B cell (primary cell): Measurements from ENCODE around the gene BCL11A. TPM values are rescaled to one million over a fixed set of nuclear protein-coding genes. Genes with fewer than 3 reads are reported as not detected.

Experiments
- ATAC-seq: fragments of 200-7000 bp; cut with Tn5 transposase; one replicate; pipeline ENCODE4 v1.10.0; 2021; ENCODE audit warnings: low read depth, mild to moderate bottlenecking, moderate number of reproducible peaks, moderate library complexity
- CTCF ChIA-PET: fragments of 350-600 bp; sonication (Branson Sonifier 250); formaldehyde crosslinking; loops from one replicate; lab custom pipeline; 2021; ENCODE audit warnings: antibody characterized with exemption, inconsistent platforms; lab: Charles Lee
- POLR2A ChIA-PET: fragments of 350-600 bp; sonication (Branson Sonifier 250); formaldehyde crosslinking; loops from one replicate; lab custom pipeline; 2021; ENCODE audit warnings: antibody characterized with exemption; lab: Charles Lee
- DNase-seq: peaks from one replicate; pipeline ENCODE4 v3.0.0; 2013
- H2AFZ ChIP-seq: 2 replicates; pipeline ENCODE4 v1.6.1; 2012; ENCODE audit warnings: mild to moderate bottlenecking, low read depth, low read length; ENCODE audit not compliant: insufficient read depth, poor library complexity, severe bottlenecking
- H3K27ac ChIP-seq, 2 donors: 1 replicate in 1 of 2; 2 replicates in 1 of 2; pipeline ENCODE4 v1.5.1; 2012 to 2013; ENCODE audit warnings: low read length in 2 of 2, mild to moderate bottlenecking in 2 of 2, moderate library complexity in 1 of 2
- H3K27me3 ChIP-seq, 4 experiments: fragments of 200-600 bp in 1 of 4; sonication (generic) in 1 of 4; replicated peaks in 1 of 4; 1 replicate in 2 of 4; 2 replicates in 2 of 4; pipeline versions ENCODE4 v1.6.1 to v1.7.0; 2013 to 2016; ENCODE audit warnings: low read length in 3 of 4, mild to moderate bottlenecking in 2 of 4, mixed read lengths in 1 of 4, moderate library complexity in 1 of 4; ENCODE audit not compliant: insufficient read depth in 4 of 4, control insufficient read depth in 3 of 4; ENCODE audit errors: control extremely low read depth in 1 of 4
- H3K36me3 ChIP-seq, 2 experiments: replicated peaks in 1 of 2; 1 replicate in 1 of 2; 2 replicates in 1 of 2; pipeline versions ENCODE4 v1.6.1 to v1.7.1; 2013; ENCODE audit warnings: low read length in 1 of 2; ENCODE audit not compliant: insufficient read depth in 2 of 2, control insufficient read depth in 1 of 2; ENCODE audit errors: control extremely low read depth in 1 of 2, extremely low read depth in 1 of 2
- H3K4me1 ChIP-seq, 2 donors: fragments of 200-600 bp in 1 of 2; sonication (generic) in 1 of 2; 1 replicate in 1 of 2; 2 replicates in 1 of 2; pipeline versions ENCODE4 v1.5.1 to v1.6.1; 2013 to 2017; ENCODE audit warnings: low read length in 2 of 2; ENCODE audit not compliant: control insufficient read depth in 2 of 2, insufficient read depth in 2 of 2
- H3K4me2 ChIP-seq: replicated peaks from 2 replicates; pipeline ENCODE3; 2012; ENCODE audit warnings: mild to moderate bottlenecking, low read depth, low read length; ENCODE audit not compliant: poor library complexity, severe bottlenecking
- H3K4me3 ChIP-seq, 5 experiments: fragments of 200-600 bp in 1 of 5; sonication (generic) in 1 of 5; 1 replicate in 3 of 5; 2 replicates in 2 of 5; pipeline versions ENCODE4 v1.5.1 to v1.7.0; 2011 to 2016; ENCODE audit warnings: low read length in 4 of 5, mild to moderate bottlenecking in 4 of 5, low read depth in 2 of 5, control low read depth in 1 of 5, moderate library complexity in 1 of 5; ENCODE audit not compliant: insufficient read depth in 1 of 5; ENCODE audit errors: control extremely low read depth in 1 of 5, extremely low read depth in 1 of 5
- H3K79me2 ChIP-seq: fragments of 200-600 bp; sonication (generic); one replicate; pipeline ENCODE4 v1.6.0; 2016; ENCODE audit warnings: low read length; ENCODE audit not compliant: control insufficient read depth, insufficient read depth
- H3K9ac ChIP-seq: fragments of 200-600 bp; sonication (generic); 2 replicates; pipeline ENCODE4 v1.6.1; 2017; ENCODE audit warnings: mild to moderate bottlenecking, low read length, moderate library complexity
- H3K9me3 ChIP-seq, 3 donors: one replicate each; pipeline versions ENCODE4 v1.6.1 to v1.7.1; 2013; ENCODE audit warnings: low read length in 2 of 3; ENCODE audit not compliant: control insufficient read depth in 2 of 3, insufficient read depth in 1 of 3; ENCODE audit errors: control extremely low read depth in 1 of 3
- H4K20me1 ChIP-seq: 2 replicates; pipeline ENCODE4 v1.6.0; 2012; ENCODE audit warnings: mild to moderate bottlenecking, low read length; ENCODE audit not compliant: insufficient read depth, control insufficient read depth, poor library complexity, severe bottlenecking
- H3K27ac Mint-ChIP-seq: one replicate; pipeline ENCODE4 v1.8.0; 2021; ENCODE audit warnings: mixed read lengths
- H3K27me3 Mint-ChIP-seq: one replicate; pipeline ENCODE4 v1.8.0; 2021; ENCODE audit warnings: mixed read lengths
- H3K4me1 Mint-ChIP-seq: one replicate; pipeline ENCODE4 v1.8.0; 2021; ENCODE audit warnings: mixed read lengths
- H3K4me3 Mint-ChIP-seq: one replicate; pipeline ENCODE4 v1.8.0; 2021; ENCODE audit warnings: mixed read lengths
- H3K9me3 Mint-ChIP-seq: one replicate; pipeline ENCODE4 v1.8.0; 2022; ENCODE audit warnings: mixed read lengths; ENCODE audit not compliant: insufficient read depth
- CTCF ChIP-seq: fragments of 200-600 bp; IDR thresholded peaks from one replicate; pipeline ENCODE4 v1.8.0; 2022; ENCODE audit warnings: antibody characterized with exemption, mild to moderate bottlenecking
- EZH2 ChIP-seq: IDR thresholded peaks from 2 replicates; pipeline ENCODE4 v1.6.1; 2012; ENCODE audit warnings: borderline replicate concordance, low read depth, mild to moderate bottlenecking, moderate library complexity, low read length; ENCODE audit not compliant: insufficient read depth, poor library complexity, severe bottlenecking
- WGBS: methylation state at CpG from one replicate; pipeline ENCODE4 v1.1.5; 2013; ENCODE audit warnings: missing lambda C conversion rate; ENCODE audit not compliant: insufficient coverage; 5-methylcytosine and 5-hydroxymethylcytosine counted together
- intact Hi-C: fragments of 100-400 bp; cut with micrococcal nuclease; formaldehyde crosslinking; loops from one replicate; pipeline ENCODE4 v1.10.0; 2022
- polyA plus RNA-seq: library from polyadenylated mRNA; depleted of rRNA; stranded (reverse); fragments of >200 nt; gene quantifications from 2 replicates; pipeline ENCODE4 v1.2.3, GENCODE V29; 2012
- total RNA-seq, 2 donors: library from RNA; stranded (reverse); fragments of 120-200 nt in 1 of 2; gene quantifications; 1 replicate in 1 of 2; 2 replicates in 1 of 2; pipeline versions ENCODE4 v1.2.3 to v1.2.4, GENCODE V29; 2013 to 2022

Gene BCL11A
- total and polyA plus RNA-seq, 2 donors (not counting 1 experiment from before 2014, with no cell fraction given), result 81.8 to 383 TPM

DNA sequence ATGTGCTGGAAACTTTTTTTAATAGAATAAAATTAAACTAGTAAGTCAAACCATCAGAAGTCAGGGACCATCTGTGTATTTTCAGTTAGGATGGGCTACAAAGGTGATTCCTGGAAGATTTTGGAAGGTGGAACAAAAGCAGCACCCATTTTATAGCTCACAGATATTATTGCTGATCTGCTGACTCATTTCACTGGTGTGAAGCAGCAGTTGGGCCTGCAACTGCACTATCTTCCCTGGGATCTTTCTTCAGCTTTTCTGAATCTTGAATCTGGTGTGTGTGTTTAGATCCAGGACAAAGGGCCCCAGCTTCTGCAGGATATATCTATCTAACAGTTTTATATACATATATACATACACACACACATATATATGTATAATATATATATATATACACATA is 35.6 kb upstream of the BCL11A start:
- peaks cover 0 to 4% (median 0%) of the 10 kb centered on the region in 3 donors for H3K9me3 ChIP-seq
- H3K4me3 ChIP-seq, result no peak overlapping the region
- H3K27me3 Mint-ChIP-seq, result peaks cover 19% of the 10 kb centered on the region
- H2AFZ ChIP-seq, result no peak overlapping the region
- H4K20me1 ChIP-seq, result no peaks in the 10 kb centered on the region
- H3K9ac ChIP-seq, result no peak overlapping the region
- ATAC-seq (no peak), DNase-seq (no peak)
- no peaks in the 10 kb centered on the region for H3K4me1 Mint-ChIP-seq
- TF ChIP-seq EZH2, result no peak
- ChIA-PET CTCF (interaction anchor here (0.6 to 1.3 kb wide), 2 partner anchors 1564 to 1908 kb away, joined by 3 to 4 read pairs; no protein-coding TSS in a partner anchor), POLR2A (no interaction called here)
- H3K27me3 ChIP-seq, result peaks cover 0 to 2% (median 0%) of the 10 kb centered on the region in 4 experiments
- H3K79me2 ChIP-seq, result no peaks in the 10 kb centered on the region
- no peaks in the 10 kb centered on the region for H3K36me3 ChIP-seq
- no peak overlapping the region for H3K4me3 Mint-ChIP-seq
- no peak overlapping the region for H3K4me2 ChIP-seq
- no peaks in the 10 kb centered on the region for H3K4me1 ChIP-seq
- peaks cover 5% of the 10 kb centered on the region for H3K9me3 Mint-ChIP-seq
- intact Hi-C loops, result no loop called here
- no peak overlapping the region for H3K27ac Mint-ChIP-seq
- no peak overlapping the region for H3K27ac ChIP-seq

- POLR2A ChIA-PET, result interaction anchor here (0.5 kb wide), 1 partner anchor 16 kb away, joined by 7 read pairs; no protein-coding TSS in a partner anchor
- ATAC-seq (no peak), DNase-seq (no peak)
- H3K4me1 Mint-ChIP-seq, result peaks cover 7% of the 10 kb centered on the region
- no peak overlapping the region for H3K4me3 Mint-ChIP-seq
- no peaks in the 10 kb centered on the region for H3K9me3 Mint-ChIP-seq
- no peaks in the 10 kb centered on the region for H3K9me3 ChIP-seq
- H3K79me2 ChIP-seq, result no peaks in the 10 kb centered on the region
- no peaks in the 10 kb centered on the region for H3K36me3 ChIP-seq
- 92% methylated on average over 3 of the region's 6 CpGs for WGBS
- H3K27me3 Mint-ChIP-seq, result peaks cover 27% of the 10 kb centered on the region
- peaks cover 0 to 6% (median 0%) of the 10 kb centered on the region in 4 experiments for H3K27me3 ChIP-seq
- CTCF ChIA-PET, result interaction anchor here (0.6 to 6.2 kb wide), 5 partner anchors 22 to 1561 kb away, joined by 4 to 133 read pairs (median 5); no protein-coding TSS in a partner anchor
- intact Hi-C loops, result no loop called here
- H2AFZ ChIP-seq, result no peak overlapping the region
- H3K4me2 ChIP-seq, result no peak overlapping the region
- no peak overlapping the region for H3K27ac ChIP-seq
- no peak for TF ChIP-seq CTCF
- TF ChIP-seq EZH2, result no peak
- H3K4me3 ChIP-seq, result no peak overlapping the region
- no peaks in the 10 kb centered on the region for H4K20me1 ChIP-seq
- no peak overlapping the region for H3K27ac Mint-ChIP-seq
- no peak overlapping the region for H3K9ac ChIP-seq
- H3K4me1 ChIP-seq, result peaks cover 7 to 10% of the 10 kb centered on the region in 2 donors
Observed at GRCh38 chr2:60586081-60586480, 32.6 kb upstream of the BCL11A start.
